HG03575 (cell line): ENCODE results near the gene ATP5F1D.

Experiments used
- ATAC-seq: cut with Tn5 transposase; IDR thresholded peaks from one replicate; pipeline ENCODE4 v1.9.1; 2021; ENCODE audit not compliant: unreplicated experiment, insufficient number of reproducible peaks, low FRiP score; ENCODE audit errors: extremely low read depth

ATP5F1D gene

DNA sequence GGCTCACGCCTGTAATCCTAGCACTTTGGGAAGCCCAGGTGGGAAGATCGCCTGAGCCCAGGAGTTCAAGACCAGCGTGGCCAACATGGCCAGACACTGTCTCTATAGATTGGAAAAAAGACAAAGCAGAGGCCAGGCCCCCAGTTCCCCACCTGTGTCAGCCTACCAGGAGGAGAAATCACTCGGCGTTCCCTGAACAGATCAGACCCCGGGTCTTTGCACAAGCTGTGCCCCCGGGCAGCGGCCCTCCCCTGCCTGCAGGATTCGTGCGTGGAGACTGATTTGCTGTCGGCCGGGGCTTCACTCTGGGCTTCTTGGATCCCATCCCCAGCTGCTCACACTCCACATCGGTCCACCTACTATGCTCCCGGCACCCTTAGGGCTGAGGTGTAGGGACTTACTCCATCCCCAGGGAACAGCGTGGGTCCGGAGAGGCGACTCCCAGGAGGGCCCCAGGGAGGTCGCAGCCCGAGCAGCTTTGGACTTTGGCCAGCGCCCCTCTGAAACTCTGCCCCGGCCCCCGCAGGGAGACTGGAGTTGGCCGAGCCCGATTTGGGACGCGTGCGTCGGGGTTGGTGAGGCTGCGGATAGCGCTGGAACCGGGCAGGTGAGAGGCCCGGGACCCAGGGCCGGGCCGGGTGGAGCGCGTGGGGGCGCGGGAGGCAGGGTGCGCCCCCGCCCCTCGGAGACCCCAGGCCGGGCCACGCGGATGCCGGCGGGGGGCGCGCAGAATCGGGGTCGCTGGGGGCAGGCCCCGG is 43.6 kb downstream of the ATP5F1D start:
- no peak for ATAC-seq

DNA sequence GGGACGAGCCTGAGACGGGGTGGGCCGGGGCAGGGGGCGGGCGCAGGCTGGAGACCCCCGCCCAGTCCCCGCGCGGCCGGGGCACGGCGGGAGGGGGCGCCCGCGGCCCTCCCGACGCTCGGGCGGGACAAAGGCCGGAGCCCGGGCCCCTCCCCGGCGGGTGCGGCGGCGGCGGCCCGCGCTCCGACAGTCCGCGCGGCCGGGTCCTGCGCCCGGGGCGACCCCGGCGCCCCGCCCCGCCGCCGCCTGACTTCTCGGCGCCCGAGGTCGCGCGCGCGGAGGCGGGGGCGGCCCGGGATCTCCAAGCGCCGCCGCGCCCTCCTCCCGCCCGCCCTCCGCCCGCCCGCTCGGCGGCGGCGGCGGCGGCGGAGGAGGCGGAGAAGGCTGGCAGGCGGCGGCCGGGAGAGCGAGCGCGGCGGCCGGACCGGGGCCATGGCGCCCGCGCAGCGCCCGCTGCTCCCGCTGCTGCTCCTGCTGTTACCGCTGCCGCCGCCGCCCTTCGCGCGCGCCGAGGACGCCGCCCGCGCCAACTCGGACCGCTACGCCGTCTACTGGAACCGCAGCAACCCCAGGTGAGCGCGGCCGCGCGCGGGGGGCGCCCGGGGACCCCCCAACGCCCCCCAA is 44.3 kb downstream of the ATP5F1D start, which contains the start of gene EFNA2:
Gene EFNA2, plus strand, starts transcription at position 137 of the 624 bp plus-strand sequence. Its CDS starts 296 bp downstream, at position 433.
- ATAC-seq: no peak

DNA sequence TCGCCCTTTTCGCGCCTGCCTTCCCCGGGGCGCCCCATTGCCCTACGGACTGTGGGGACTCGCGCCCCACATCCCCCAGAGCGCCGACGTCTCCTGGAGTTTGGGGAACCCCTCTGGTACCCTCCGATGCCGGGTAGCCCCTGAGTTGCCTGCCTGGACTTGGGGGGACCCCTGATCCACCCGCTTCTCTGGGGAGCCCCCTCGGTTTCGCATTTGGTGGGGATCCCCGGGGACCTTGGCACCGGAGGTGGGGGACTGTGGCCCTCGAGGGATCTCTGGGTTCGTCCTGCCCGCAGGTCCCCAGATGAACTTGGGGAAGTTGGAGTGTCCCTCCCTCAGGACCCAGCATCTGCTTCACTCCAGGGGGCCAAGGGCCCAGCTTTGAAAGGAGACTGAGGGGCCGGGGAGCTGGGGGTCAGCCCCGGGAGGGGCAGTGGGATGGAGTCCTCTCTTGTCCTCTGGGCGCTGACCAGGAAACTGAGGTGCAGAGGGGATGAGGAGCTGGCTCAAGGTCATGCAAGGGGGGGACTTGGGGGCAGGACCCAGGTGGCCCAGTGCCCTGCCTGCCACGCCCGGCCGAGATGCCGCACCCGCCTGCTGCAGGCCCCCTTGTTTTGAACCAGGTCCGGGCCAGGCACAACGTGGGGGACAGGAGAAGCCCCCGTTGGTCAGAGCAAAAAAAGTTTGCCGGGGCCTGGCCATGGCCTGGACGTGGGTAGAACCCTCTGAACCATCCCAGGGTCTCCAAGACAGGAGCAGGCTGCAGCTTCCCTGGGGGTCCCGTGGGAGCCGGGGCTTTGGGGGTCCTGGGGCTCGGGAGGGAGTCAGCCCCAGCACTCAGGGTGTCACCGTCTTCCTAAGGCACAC is 45.2 kb downstream of the ATP5F1D start:
- ATAC-seq: no peak

DNA sequence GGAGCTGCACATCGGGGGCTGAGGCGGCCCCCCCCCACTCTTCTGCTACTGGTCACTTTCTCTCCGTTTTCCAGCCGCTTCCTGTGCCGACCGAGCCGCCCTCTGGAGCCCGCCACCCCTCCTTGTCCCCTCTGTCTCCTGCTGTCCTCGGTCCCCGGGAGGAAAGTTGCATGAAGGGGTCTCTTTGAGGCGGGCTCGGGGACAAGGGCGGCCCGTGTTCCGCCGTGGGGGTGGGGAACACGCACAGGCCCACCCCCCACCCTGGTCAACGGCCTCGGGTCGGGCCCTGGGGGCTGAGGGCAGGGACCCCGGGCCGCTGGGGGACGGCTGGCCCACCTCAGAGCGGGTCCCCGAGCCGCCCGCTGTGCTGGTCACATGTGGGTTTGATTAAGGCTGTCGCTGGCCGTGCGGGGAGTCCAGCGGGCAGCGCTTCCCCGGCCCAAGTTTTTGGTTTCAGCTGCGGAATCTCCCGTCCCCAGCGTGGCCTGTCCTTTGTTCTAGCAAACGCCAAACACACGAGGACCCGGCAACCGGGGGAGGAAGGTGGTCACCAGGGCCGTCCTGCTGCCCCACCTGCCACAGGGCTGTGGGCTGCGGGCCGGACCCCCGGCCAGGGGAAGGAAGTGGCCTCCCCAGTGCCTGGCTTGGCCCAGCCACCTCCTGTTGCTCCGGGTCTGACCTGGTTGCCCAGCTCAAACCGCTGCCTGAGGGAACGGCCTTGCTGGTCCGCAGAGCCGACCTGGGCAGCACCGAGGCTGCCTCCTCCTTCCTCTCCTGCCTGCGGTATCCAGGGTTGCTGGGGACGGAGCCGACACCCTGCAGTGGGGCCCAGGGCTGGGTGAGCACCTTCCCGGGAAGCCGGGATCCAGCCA is 46.0 kb downstream of the ATP5F1D start:
- ATAC-seq: no peak

DNA sequence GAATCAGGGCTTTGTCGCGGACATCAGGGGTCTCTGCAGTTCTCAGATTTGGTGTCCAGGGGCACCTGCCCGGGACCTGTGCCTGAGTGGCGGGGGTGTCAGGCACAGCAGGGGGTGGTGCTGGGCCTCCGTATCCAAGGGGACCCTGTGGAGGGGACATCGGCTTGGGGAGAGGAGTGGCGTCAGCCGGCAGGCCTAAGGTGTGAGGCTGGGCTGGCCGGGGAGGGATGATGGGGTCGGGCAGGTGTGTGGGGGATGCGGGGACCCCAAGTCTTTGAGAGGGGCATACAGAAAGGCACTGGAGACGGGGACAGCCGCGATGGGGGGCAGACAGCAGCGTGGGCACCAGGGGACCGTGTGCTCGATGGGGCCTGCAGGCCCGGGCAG is 46.7 kb downstream of the ATP5F1D start:
- ATAC-seq: no peak

DNA sequence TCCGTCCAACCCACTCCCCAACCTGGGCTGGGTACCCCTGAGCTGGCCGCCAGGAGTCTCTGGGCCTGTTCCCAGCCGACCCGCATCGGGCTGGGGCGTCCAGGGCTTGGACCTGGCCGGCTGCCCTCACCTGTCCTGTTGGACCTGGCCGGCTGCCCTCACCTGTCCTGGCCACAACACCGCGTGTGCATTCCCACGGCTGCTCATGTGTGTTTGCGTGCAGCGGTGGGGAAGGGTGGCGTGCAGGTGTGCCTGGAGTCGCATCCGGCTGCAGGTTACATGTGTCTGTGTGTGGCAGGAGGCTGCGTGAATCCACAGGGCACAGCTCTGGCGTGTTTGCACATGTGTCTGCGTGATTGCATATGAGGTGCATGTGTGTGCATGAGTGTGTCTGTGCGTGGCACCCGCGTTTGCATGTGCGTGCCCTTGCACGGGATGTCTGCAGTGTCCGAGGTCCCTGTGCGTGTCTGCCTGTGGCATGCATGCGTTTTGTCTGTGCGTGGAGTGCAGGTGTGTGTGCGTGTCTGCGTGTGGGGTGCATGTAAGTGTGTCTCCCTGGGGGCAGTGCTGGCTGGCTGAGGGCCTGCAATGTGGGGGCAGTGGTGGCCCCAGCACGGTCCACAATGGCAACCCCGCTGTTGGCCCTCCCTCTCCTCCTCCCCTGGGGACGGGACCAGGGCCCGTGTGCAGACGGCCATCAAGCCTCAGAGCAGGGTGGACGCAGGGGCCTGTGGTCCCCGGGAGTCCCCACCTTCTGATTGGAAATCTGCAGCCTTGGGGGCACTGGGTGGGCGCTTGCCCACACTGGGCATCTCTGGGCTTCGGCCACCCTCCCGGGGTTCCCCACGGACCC is 47.5 kb downstream of the ATP5F1D start:
- no peak for ATAC-seq

DNA sequence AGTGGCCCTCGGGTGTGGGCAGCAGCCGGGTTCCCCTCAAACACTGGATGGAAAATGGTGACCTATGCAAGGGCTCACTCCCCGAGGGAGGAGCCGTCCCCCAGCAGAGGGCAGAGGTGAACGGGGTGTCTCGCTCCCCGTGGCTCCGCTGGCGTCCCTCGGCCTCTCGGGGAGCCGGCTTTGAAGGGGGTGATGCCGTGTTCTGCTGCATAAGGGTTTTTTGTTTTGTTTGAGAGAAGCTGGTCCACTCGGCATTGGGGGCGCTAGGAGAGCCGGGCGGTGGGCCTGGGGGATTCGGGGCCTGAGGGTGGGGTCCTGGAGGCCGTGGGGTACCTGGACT is 48.1 kb downstream of the ATP5F1D start:
- no peak for ATAC-seq

DNA sequence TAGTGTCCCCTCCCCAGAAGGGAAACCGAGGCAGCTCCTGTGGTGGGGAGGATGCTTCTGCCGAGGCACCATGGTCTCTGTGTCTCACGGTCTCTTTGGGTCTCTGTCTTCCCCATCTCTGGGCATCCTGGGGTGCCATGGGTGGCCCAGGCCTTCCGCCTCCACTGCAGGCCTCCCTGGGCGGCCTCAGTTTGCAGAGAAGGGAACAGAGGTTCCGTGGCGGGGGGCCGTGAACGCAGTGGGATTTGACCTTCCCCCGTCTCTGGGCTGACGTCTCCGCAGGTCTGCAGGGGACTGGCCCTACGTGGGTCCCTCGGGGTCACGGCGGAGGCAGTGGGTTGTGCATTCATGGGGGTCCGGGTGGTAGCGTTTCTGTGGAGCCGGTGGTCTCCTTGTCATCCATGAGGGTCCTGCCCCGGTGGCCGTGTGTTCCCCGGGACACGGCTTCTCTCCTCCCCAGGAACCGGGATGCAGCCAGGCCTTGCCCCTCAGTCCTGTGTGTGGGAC is 48.7 kb downstream of the ATP5F1D start:
- no peak for ATAC-seq

DNA sequence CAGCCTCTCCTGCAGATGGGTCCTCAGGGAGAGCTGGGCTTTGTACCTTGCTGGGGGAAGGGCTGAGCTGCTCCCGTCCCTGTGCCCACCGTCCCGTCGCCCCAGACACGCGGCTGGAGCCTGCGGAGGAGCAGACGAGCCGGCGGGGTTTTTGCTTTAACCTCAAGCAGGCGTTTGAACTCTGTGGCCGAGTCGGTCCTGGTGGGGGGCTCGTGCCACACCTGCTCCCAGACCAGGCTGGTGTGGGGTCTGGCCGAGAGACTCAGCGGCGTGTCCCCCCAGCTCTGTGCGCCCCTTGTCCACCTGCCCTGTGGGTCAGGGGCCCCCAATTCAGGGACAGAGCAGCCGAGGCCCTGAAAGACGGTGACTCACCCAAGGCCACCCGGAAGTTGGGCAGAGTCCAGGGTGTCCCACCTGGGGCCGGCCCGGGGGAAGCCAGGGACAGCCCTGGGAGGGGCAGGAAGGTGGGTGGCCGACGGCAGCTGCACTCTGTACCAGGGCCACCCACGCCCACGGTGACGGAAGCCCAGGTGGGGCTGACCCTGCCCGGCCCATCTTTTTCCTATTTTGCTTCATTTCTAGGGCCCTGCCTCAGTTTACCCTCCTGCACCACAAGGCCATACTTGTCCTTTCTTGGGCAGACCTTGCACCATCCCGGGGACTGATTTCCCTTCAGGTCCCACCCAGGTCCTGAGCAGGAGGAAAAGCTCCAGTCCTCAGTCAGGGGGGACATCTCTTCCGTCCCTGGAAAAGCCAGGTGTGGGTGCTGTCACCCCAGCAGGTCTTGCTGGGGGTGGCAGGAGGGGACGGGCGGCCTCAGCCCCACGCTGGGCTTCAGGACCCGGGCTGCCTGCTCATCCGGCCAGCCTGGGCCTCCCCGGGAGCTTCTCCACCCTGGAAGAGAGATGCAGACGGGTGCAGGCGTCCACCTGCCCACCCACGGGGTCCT is 49.4 kb downstream of the ATP5F1D start:
- no peak for ATAC-seq

DNA sequence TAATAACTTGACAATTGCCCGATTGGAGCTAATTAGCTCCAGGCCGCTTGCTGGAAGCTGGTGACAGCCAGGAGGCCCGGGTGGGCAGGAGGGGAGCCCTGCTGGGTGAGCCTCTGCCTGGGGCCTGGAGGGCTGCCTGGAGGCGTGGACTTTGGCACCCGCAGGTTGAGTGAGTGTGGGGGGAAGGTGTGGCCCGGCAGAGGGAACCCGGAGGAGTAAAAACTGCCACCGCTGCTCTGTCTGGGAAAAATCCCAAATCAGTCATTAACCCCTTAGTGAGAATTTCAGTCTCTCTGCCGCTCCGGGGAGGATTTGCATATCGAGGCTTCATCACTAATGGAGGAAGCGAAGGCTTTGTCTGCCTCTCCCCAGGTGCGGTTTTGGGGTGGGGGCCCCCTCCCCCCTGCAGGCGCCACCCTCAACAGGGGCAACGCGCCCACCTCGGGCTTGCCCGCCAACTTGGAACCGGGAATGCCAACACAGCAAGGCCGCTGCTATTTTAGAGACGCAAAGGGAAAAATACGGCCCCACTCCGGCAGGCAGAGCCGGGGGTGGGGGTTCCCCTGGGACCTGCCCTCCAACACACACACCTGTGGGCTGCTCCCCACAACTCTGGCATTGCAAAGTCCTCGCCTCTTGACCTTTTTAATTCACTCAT is 50.3 kb downstream of the ATP5F1D start:
- ATAC-seq: no peak

DNA sequence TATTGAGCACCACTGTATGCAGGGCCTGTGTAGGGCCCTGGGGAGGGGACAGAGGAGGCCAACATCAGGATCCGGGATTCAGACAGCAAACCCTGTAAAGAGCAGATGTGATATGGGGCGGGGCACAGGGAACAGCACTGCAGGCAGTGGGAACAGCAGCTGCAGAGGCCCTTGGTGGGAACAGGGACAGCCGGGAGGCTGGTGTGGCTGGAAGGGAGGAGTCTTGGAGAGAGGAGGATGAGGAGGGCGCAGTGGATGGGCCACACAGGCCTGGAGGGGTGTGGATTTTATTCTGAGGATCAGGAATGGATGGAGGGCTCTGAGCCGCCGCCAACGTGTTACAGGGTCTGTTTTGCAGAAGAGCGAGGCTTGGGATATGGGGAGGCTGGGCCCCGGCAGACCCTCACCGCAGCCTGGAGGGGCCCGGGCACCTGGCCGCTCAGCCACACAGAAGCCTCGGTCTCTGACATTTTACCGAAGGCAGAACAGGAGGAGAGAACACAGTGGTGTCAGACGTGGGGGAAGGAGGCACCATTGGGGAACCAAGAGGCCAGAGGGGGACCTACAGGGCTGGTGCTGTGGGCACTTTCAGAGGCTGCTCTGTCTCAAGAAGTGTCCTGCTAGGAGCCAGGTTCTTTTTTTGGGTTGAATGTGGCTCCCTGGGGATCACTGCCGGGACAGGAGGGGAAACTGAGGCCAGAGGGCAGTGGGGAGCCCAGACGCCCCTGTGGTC is 51.0 kb downstream of the ATP5F1D start:
- ATAC-seq: no peak

DNA sequence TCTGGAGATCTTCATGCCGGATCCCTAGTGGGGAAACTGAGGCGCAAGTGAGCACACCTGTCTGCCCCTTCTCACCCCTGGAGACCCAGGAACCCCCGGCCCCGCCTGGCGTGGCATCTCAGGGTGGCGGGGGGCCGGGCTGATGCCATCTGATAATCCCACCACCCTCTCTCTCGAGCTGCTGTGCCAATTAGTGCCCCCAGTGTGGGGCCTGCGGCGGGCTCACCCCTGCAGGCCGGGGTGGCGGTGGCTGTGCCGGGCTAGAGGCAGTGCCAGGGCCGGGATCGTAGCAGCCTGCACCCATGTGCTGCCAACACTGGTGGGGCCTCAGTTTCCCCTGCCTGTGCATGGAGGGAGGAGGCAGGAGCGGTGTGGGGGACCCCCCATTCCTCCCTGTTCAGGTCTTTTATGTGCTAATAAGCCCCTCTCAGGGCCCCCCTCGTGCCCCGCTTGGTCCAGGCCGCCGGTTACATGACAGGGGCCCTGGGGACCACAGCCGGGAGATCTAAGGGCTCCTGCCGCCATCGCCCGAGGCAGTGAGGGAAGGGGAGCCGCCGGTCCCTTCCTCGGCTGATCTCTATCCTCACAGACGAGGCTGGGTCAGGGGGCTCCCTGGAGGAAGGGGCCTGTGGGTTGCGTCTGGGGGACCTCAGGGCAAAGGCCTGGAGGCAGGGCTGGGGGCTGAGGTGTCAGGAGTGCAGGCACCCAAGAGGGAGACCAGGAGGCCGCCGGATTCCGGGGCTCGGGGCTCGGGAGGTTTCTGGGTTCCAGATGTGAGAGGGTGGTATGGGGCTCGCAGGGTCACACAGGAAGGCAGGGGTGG is 52.4 kb downstream of the ATP5F1D start:
- ATAC-seq: no peak
